ENCODE results near the gene PABPN1. TPM values are rescaled to one million over a fixed set of nuclear protein-coding genes. Genes with fewer than 3 reads are reported as not detected.

Gene PABPN1
- total RNA-seq, 2 donors from 2014 or later = 293 TPM

- 93 to 94% methylated on average over 6 of the region's 6 CpGs for WGBS, 2 experiments (ENCODE audit: insufficient coverage in 1 of 2, insufficient read length in 1 of 2)
- TF ChIP-seq, protein P1, sequence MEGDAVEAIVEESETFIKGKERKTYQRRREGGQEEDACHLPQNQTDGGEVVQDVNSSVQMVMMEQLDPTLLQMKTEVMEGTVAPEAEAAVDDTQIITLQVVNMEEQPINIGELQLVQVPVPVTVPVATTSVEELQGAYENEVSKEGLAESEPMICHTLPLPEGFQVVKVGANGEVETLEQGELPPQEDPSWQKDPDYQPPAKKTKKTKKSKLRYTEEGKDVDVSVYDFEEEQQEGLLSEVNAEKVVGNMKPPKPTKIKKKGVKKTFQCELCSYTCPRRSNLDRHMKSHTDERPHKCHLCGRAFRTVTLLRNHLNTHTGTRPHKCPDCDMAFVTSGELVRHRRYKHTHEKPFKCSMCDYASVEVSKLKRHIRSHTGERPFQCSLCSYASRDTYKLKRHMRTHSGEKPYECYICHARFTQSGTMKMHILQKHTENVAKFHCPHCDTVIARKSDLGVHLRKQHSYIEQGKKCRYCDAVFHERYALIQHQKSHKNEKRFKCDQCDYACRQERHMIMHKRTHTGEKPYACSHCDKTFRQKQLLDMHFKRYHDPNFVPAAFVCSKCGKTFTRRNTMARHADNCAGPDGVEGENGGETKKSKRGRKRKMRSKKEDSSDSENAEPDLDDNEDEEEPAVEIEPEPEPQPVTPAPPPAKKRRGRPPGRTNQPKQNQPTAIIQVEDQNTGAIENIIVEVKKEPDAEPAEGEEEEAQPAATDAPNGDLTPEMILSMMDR (conservative IDR thresholded peaks at IDR 0.05) = no peak
- Histone ChIP-seq H3K36me3 (ENCODE audit: control insufficient read depth, insufficient read depth, low read length) (no peaks in the 10 kb centered on the region), H3K9ac (ENCODE audit: extremely low read depth, low read length, poor library complexity, severe bottlenecking) (no peak overlapping the region), H3K4me1 (ENCODE audit: control insufficient read depth, insufficient read depth, low read length) (no peaks in the 10 kb centered on the region), H3K9me3 (ENCODE audit: control insufficient read depth, low read length) (no peaks in the 10 kb centered on the region), H3K27me3 (ENCODE audit: control insufficient read depth, insufficient read depth, low read length, poor library complexity, severe bottlenecking) (no peaks in the 10 kb centered on the region), H3K27ac (ENCODE audit: low read depth, low read length) (no peak overlapping the region), H3K4me3 (ENCODE audit: low read length) (no peak overlapping the region)
- Mint-ChIP-seq H3K27me3 (ENCODE audit: insufficient read depth) (no peaks in the 10 kb centered on the region), H3K4me1 (peaks cover 31% of the 10 kb centered on the region), H3K36me3 (ENCODE audit: low read depth) (peaks cover 19% of the 10 kb centered on the region), H3K27ac (no peak overlapping the region), H3K9me3 (no peaks in the 10 kb centered on the region), H3K4me3 (no peak overlapping the region)
- DNase-seq = no peak
These were observed 40.0 kb upstream of the PABPN1 start for GRCh38 chr14:23281247-23281646.

- Histone ChIP-seq H3K36me3 (ENCODE audit: control insufficient read depth, insufficient read depth, low read length) (no peaks in the 10 kb centered on the region), H3K4me1 (ENCODE audit: control insufficient read depth, insufficient read depth, low read length) (no peaks in the 10 kb centered on the region), H3K27ac (ENCODE audit: low read depth, low read length) (no peak overlapping the region), H3K9ac (ENCODE audit: extremely low read depth, low read length, poor library complexity, severe bottlenecking) (peak overlapping the region; percentile 62), H3K27me3 (ENCODE audit: control insufficient read depth, insufficient read depth, low read length, poor library complexity, severe bottlenecking) (peaks cover 14% of the 10 kb centered on the region), H3K9me3 (ENCODE audit: control insufficient read depth, low read length) (no peaks in the 10 kb centered on the region), H3K4me3 (ENCODE audit: low read length) (peak overlapping the region; percentile 87)
- TF ChIP-seq, protein P1 (conservative IDR thresholded peaks at IDR 0.05) = no peak
- Mint-ChIP-seq H3K4me3 (peak overlapping the region; percentile 90), H3K9me3 (no peaks in the 10 kb centered on the region), H3K27me3 (ENCODE audit: insufficient read depth) (peaks cover 25% of the 10 kb centered on the region), H3K27ac (peak overlapping the region; percentile 80), H3K4me1 (peaks cover 30% of the 10 kb centered on the region), H3K36me3 (ENCODE audit: low read depth) (peaks cover 5% of the 10 kb centered on the region)
- 41 to 44% methylated on average over 4 to 8 of the region's 9 CpGs for WGBS, 2 experiments (ENCODE audit: insufficient coverage in 1 of 2, insufficient read length in 1 of 2)
- DNase-seq = no peak
These were observed 36.4 kb upstream of the PABPN1 start for GRCh38 chr14:23284654-23285529.

DNA sequence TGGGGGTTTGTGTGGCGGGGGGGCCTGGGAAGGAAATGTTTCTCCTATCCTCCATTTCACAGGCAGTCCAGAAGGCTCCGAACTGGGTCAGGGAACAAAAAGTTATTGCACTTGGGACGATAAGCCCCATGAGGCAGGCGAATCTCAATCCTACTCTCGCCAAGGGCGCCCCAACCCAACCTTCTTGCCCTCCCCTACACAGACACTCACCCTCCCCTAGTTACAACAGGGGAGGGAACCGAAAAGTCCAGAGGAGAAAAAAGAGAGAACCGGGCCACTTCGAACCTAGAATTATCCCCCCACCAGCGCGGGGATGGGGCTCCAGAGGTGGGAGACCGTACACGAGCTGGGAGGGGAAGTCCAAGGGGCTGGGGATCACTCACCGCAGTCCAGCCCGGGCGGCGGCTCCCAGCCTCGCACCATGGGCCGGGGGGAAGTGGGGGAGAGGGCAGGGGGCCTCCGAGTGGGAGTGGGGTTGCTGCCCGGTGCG is 35.7 kb upstream of the PABPN1 start:
- TF ChIP-seq, protein P1 (conservative IDR thresholded peaks at IDR 0.05) = no peak
- Mint-ChIP-seq H3K9me3 (no peaks in the 10 kb centered on the region), H3K4me3 (peak overlapping the region; percentile 90), H3K36me3 (ENCODE audit: low read depth) (peaks cover 5% of the 10 kb centered on the region), H3K27ac (peak overlapping the region; percentile 80), H3K4me1 (peaks cover 26% of the 10 kb centered on the region), H3K27me3 (ENCODE audit: insufficient read depth) (peaks cover 32% of the 10 kb centered on the region)
- Histone ChIP-seq H3K27me3 (ENCODE audit: control insufficient read depth, insufficient read depth, low read length, poor library complexity, severe bottlenecking) (peaks cover 20% of the 10 kb centered on the region), H3K9ac (ENCODE audit: extremely low read depth, low read length, poor library complexity, severe bottlenecking) (peak overlapping the region; percentile 62), H3K4me1 (ENCODE audit: control insufficient read depth, insufficient read depth, low read length) (no peaks in the 10 kb centered on the region), H3K27ac (ENCODE audit: low read depth, low read length) (no peak overlapping the region), H3K9me3 (ENCODE audit: control insufficient read depth, low read length) (no peaks in the 10 kb centered on the region), H3K4me3 (ENCODE audit: low read length) (peak overlapping the region; percentile 87), H3K36me3 (ENCODE audit: control insufficient read depth, insufficient read depth, low read length) (no peaks in the 10 kb centered on the region)
- DNase-seq = no peak
- 0% methylated on average over 2 to 21 of the region's 22 CpGs for WGBS, 2 experiments (ENCODE audit: insufficient coverage in 1 of 2, insufficient read length in 1 of 2)
